T-cell (primary cell): ENCODE data around the gene SETBP1. TPM values are rescaled to one million over a fixed set of nuclear protein-coding genes. Genes with fewer than 3 reads are reported as not detected.
A peak's percentile ranks its signal among the peaks of the same experiment; 100 is the strongest.

Experiments used
- ATAC-seq, 4 experiments: fragments of 200-7000 bp in 3 of 4; fragments of 150-1000 bp in 1 of 4; cut with Tn5 transposase; replicated peaks in 1 of 4; 1 replicate in 3 of 4; 2 replicates in 1 of 4; pipeline ENCODE4 v1.10.0; 2021; ENCODE audit warnings: moderate library complexity in 3 of 4, mild to moderate bottlenecking in 2 of 4, moderate number of reproducible peaks in 1 of 4
- CTCF ChIA-PET, 2 donors: fragments of 300-600 bp; sonication (Branson Sonifier 250); formaldehyde crosslinking; loops; one replicate each; lab custom pipeline; 2022; ENCODE audit warnings: antibody characterized with exemption in 2 of 2; lab: Charles Lee
- POLR2A ChIA-PET, 2 donors: fragments of 300-600 bp; sonication (Branson Sonifier 250); formaldehyde crosslinking; loops; one replicate each; lab custom pipeline; 2022; ENCODE audit warnings: antibody characterized with exemption in 2 of 2; lab: Charles Lee
- DNase-seq, 35 experiments: peaks; one replicate each; pipeline versions ENCODE4 v3.0.0 to v3.0.0-alpha.2; 2013 to 2023
- H3K27ac ChIP-seq: one replicate; pipeline ENCODE4 v1.5.1; 2013; ENCODE audit warnings: low read length
- H3K27me3 ChIP-seq, 2 experiments: replicated peaks in 1 of 2; 1 replicate in 1 of 2; 2 replicates in 1 of 2; pipeline versions ENCODE4 v1.6.1 to v1.7.0; 2013; ENCODE audit warnings: low read length in 1 of 2, mixed read lengths in 1 of 2; ENCODE audit not compliant: control insufficient read depth in 2 of 2, insufficient read depth in 2 of 2; ENCODE audit errors: extremely low read depth in 1 of 2
- H3K36me3 ChIP-seq, 2 donors: 1 replicate in 1 of 2; 2 replicates in 1 of 2; pipeline versions ENCODE4 v1.6.1 to v1.7.0; 2013; ENCODE audit warnings: low read length in 1 of 2; ENCODE audit not compliant: control insufficient read depth in 2 of 2, insufficient read depth in 1 of 2; ENCODE audit errors: extremely low read depth in 1 of 2
- H3K4me1 ChIP-seq, 2 experiments: 1 replicate in 1 of 2; 2 replicates in 1 of 2; pipeline versions ENCODE4 v1.6.1 to v1.7.0; 2013; ENCODE audit warnings: low read length in 2 of 2, mixed read lengths in 1 of 2; ENCODE audit not compliant: insufficient read depth in 2 of 2, control insufficient read depth in 1 of 2; ENCODE audit errors: extremely low read depth in 1 of 2
- H3K4me3 ChIP-seq, 2 donors: 1 replicate in 1 of 2; 2 replicates in 1 of 2; pipeline versions ENCODE4 v1.5.1 to v1.7.0; 2013; ENCODE audit warnings: mild to moderate bottlenecking in 2 of 2, low read length in 1 of 2, moderate library complexity in 1 of 2; ENCODE audit not compliant: control insufficient read depth in 1 of 2; ENCODE audit errors: extremely low read depth in 1 of 2
- H3K9me3 ChIP-seq: 2 replicates; pipeline ENCODE4 v1.7.0; 2013
- H3K27ac Mint-ChIP-seq, 2 donors: one replicate each; pipeline ENCODE4 v1.8.0; 2020 to 2021; ENCODE audit warnings: mild to moderate bottlenecking in 2 of 2, mixed read lengths in 2 of 2
- H3K27me3 Mint-ChIP-seq, 2 donors: one replicate each; pipeline ENCODE4 v1.8.0; 2021 to 2022; ENCODE audit warnings: mixed read lengths in 2 of 2
- H3K36me3 Mint-ChIP-seq: one replicate; pipeline ENCODE4 v1.8.0; 2021; ENCODE audit warnings: mixed read lengths
- H3K4me1 Mint-ChIP-seq, 3 donors: one replicate each; pipeline ENCODE4 v1.8.0; 2020 to 2022; ENCODE audit warnings: mixed read lengths in 3 of 3, mild to moderate bottlenecking in 1 of 3
- H3K4me3 Mint-ChIP-seq, 3 donors: one replicate each; pipeline ENCODE4 v1.8.0; 2020 to 2022; ENCODE audit warnings: mild to moderate bottlenecking in 3 of 3, mixed read lengths in 3 of 3, moderate library complexity in 3 of 3
- H3K9me3 Mint-ChIP-seq, 3 donors: one replicate each; pipeline ENCODE4 v1.8.0; 2020 to 2022; ENCODE audit warnings: mixed read lengths in 3 of 3
- WGBS: methylation state at CpG from one replicate; pipeline ENCODE4 v1.1.5; 2013; ENCODE audit warnings: missing lambda C conversion rate; ENCODE audit not compliant: insufficient coverage; 5-methylcytosine and 5-hydroxymethylcytosine counted together
- total RNA-seq, 35 experiments: library from RNA in 6 of 35; stranded (reverse) in 6 of 35; fragments of 120-200 nt in 1 of 35; gene quantifications; one replicate each; pipeline versions ENCODE4 v1.2.1 to v1.2.4 and lab custom pipeline; 2013 to 2026

The SETBP1 gene
- total RNA-seq, 5 donors from 2014 or later (not counting 1 experiment from before 2014, with no cell fraction given): 1.6 to 5.7 (median 3.2) TPM

DNA sequence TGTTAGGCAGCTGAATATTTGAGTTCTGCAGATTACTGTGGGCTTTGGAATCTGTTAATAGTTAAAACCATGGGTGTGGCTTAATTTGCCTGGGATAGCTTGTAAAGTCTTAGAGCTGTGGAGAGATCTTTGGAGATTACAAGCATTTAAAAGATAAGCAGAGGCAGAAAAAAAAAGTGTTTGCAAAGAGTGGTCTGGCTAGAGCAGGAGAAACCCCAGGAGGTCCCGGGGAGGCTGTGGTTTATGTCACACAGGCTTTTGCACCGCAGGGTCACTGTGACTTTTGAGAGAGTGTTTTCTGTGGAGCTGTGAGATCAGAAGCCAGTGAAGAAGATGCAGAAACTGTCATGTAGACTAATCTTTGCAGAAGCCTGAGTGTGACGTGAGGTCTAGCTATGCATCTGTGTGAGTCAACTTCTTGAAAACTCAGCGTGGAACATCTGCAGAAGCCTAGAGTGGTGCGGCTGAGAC, 49.0 kb downstream of the SETBP1 start:
- DNase-seq: peak in 29 of 35 experiments; percentile 4 to 70 (median 32)
- Histone ChIP-seq H3K27me3 (no peaks in the 10 kb centered on the region), H3K36me3 (no peaks in the 10 kb centered on the region), H3K4me1 (peaks cover 9 to 54% of the 10 kb centered on the region in 2 experiments), H3K4me3 (no peak overlapping the region), H3K27ac (peak overlapping the region; percentile 26), H3K9me3 (no peaks in the 10 kb centered on the region)
- no peak overlapping the region for H3K4me3 Mint-ChIP-seq
- ATAC-seq: peak; percentile 42 to 55 (median 49)
- WGBS: 37% methylated on average over 3 of the region's 5 CpGs
- H3K27me3 Mint-ChIP-seq: no peaks in the 10 kb centered on the region
- peaks cover 58 to 87% (median 65%) of the 10 kb centered on the region in 3 donors for H3K4me1 Mint-ChIP-seq
- ChIA-PET POLR2A (interaction anchor here (0.6 kb wide), 3 partner anchors 51 to 195 kb away, joined by 3 to 5 read pairs (median 3); no protein-coding TSS in a partner anchor), CTCF (no interaction called here)
- H3K9me3 Mint-ChIP-seq: no peaks in the 10 kb centered on the region
- H3K36me3 Mint-ChIP-seq: no peaks in the 10 kb centered on the region
- peak overlapping the region; percentile 3 to 16 for H3K27ac Mint-ChIP-seq

DNA sequence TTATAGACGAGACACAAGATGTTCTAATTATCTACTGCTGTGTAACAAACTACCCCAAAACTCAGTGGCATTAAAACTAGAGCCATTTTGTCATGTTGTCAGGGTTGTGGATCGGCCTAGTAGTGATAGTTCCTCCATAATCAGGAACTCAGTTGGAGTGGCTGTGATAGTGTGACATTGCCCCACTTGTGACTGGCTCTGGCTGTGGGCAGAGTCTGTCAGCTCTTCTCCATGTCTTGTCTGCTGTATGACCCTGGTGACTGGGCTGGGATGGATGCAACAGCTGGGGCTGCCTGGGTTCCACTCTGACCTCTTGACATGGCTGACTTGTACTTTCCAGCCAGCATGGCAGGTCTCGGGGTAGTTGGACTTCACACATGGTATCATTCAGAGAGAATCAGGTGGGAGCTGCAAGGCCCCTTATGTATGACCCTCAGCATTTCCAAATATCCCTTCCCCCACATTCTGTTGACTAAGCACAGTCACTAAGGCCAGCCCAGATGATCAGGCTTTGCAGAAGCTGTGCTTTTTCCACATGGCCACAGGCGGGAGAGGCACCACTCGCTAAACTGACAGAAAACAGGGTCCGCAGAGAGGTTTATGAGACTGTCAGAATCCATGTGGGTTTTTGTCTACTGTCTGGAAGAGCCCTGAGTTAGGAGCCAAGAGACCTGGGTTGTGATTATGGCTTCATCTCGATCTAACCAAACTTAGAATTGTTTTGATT, 50.3 kb downstream of the SETBP1 start:
- peak overlapping the region; percentile 26 for H3K27ac ChIP-seq
- WGBS: 98% methylated on average over 5 of the region's 7 CpGs
- H3K9me3 ChIP-seq: no peaks in the 10 kb centered on the region
- CTCF ChIA-PET: no interaction called here
- H3K36me3 ChIP-seq: no peaks in the 10 kb centered on the region
- H3K4me3 Mint-ChIP-seq: no peak overlapping the region
- no peak for ATAC-seq
- no peaks in the 10 kb centered on the region for H3K27me3 ChIP-seq
- DNase-seq: no peak
- no peaks in the 10 kb centered on the region for H3K36me3 Mint-ChIP-seq
- H3K4me3 ChIP-seq: no peak overlapping the region
- no peaks in the 10 kb centered on the region for H3K9me3 Mint-ChIP-seq
- peaks cover 45 to 74% (median 52%) of the 10 kb centered on the region in 3 donors for H3K4me1 Mint-ChIP-seq
- H3K27ac Mint-ChIP-seq: no peak overlapping the region
- H3K4me1 ChIP-seq: peaks cover 6 to 42% of the 10 kb centered on the region in 2 experiments
- POLR2A ChIA-PET: no interaction called here
- H3K27me3 Mint-ChIP-seq: no peaks in the 10 kb centered on the region

DNA sequence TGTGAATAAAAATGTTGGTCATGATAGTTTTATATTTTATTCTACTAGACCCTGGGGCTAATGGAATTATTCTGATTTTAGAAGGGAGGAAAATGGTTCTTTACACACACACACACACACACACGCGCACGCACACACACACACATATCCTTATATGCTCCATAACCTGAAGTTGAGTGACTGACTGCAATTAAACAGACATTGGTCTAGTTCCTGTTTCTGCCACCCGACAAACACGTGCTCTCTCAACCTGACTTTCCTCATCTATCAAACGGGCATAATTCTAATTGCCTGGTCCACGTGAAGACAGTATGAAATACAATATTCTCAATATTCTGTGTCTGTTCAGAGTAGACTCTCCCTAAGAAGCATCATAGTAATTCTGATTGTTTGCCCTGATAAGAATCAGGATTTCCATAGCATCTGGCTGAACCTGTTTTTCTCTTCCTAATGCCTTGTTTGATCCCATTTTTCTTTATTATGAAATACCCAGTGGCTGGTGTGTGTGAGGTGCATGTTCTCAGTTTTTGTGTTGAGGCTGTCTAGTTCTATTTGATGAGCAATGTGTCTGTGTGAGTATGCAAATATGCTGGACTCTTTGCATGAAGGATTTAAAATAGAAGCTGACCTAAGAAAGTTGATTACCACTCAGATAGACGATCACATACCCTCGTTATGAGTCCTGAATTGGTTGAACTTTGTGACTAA, 51.0 kb downstream of the SETBP1 start:
- Mint-ChIP-seq H3K36me3 (no peaks in the 10 kb centered on the region), H3K4me3 (no peak overlapping the region), H3K9me3 (no peaks in the 10 kb centered on the region), H3K27me3 (no peaks in the 10 kb centered on the region), H3K4me1 (peaks cover 38 to 66% (median 45%) of the 10 kb centered on the region in 3 donors), H3K27ac (no peak overlapping the region)
- ATAC-seq (no peak), DNase-seq (no peak)
- ChIA-PET POLR2A (no interaction called here), CTCF (no interaction called here)
- no peaks in the 10 kb centered on the region for H3K27me3 ChIP-seq
- no peaks in the 10 kb centered on the region for H3K9me3 ChIP-seq
- no peak overlapping the region for H3K4me3 ChIP-seq
- no peaks in the 10 kb centered on the region for H3K36me3 ChIP-seq
- no peak overlapping the region for H3K27ac ChIP-seq
- WGBS: 70% methylated on average over 2 of the region's 9 CpGs
- peaks cover 2 to 42% of the 10 kb centered on the region in 2 experiments for H3K4me1 ChIP-seq

DNA sequence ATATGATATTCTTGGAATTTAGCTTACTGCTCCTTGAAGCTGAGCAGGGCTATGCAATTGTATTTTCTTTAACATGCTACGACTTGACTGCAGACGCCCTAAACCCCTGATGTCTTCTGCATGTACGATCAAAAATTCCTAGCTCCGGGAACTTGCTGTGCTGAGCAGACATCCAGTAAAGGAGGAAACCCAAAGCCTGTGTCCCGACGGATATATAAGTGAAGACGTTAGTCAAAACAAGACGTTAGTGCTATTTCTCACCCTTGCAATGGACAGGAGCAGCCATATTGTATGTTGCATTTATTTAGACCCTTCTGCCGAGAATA, 51.5 kb downstream of the SETBP1 start:
- Histone ChIP-seq H3K27ac (no peak overlapping the region), H3K4me3 (no peak overlapping the region), H3K27me3 (no peaks in the 10 kb centered on the region), H3K36me3 (no peaks in the 10 kb centered on the region), H3K4me1 (peaks cover 2 to 40% of the 10 kb centered on the region in 2 experiments), H3K9me3 (no peaks in the 10 kb centered on the region)
- CTCF ChIA-PET: no interaction called here
- H3K36me3 Mint-ChIP-seq: no peaks in the 10 kb centered on the region
- H3K4me3 Mint-ChIP-seq: no peak overlapping the region
- H3K27ac Mint-ChIP-seq: no peak overlapping the region
- H3K27me3 Mint-ChIP-seq: no peaks in the 10 kb centered on the region
- DNase-seq (no peak), ATAC-seq (no peak)
- H3K4me1 Mint-ChIP-seq: peaks cover 33 to 61% (median 39%) of the 10 kb centered on the region in 3 donors
- H3K9me3 Mint-ChIP-seq: no peaks in the 10 kb centered on the region
- WGBS: 98% methylated on average over 8 of the region's 9 CpGs
- POLR2A ChIA-PET: no interaction called here

DNA sequence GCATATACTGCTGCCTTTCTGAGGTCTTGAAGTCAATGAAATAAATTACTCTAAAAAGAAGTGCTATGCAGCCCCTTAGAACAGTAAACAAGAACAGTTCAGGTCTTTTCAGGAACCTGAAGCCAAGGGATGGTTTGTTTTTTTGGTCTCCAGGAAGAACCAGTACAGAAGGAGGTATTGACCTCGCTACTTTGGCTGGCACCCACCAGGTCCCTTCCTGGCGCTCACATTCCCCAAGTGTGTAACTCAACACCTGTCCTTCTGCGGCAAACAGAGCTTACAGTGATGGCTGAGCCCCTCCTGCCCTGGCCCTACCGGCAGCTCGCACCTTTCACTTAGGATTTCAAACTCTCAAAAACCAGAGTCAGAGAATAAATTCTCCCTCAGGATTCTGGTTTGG, 51.9 kb downstream of the SETBP1 start:
- H3K9me3 Mint-ChIP-seq: no peaks in the 10 kb centered on the region
- ATAC-seq (no peak), DNase-seq (no peak)
- no peak overlapping the region for H3K27ac Mint-ChIP-seq
- no peak overlapping the region for H3K27ac ChIP-seq
- H3K27me3 Mint-ChIP-seq: no peaks in the 10 kb centered on the region
- peaks cover 30 to 57% (median 35%) of the 10 kb centered on the region in 3 donors for H3K4me1 Mint-ChIP-seq
- no peaks in the 10 kb centered on the region for H3K9me3 ChIP-seq
- no peaks in the 10 kb centered on the region for H3K36me3 ChIP-seq
- no peaks in the 10 kb centered on the region for H3K36me3 Mint-ChIP-seq
- POLR2A ChIA-PET: no interaction called here
- no peaks in the 10 kb centered on the region for H3K27me3 ChIP-seq
- no peak overlapping the region for H3K4me3 ChIP-seq
- H3K4me3 Mint-ChIP-seq: no peak overlapping the region
- CTCF ChIA-PET: no interaction called here
- peaks cover 2 to 36% of the 10 kb centered on the region in 2 experiments for H3K4me1 ChIP-seq
- WGBS: 96% methylated on average over 4 of the region's 5 CpGs

DNA sequence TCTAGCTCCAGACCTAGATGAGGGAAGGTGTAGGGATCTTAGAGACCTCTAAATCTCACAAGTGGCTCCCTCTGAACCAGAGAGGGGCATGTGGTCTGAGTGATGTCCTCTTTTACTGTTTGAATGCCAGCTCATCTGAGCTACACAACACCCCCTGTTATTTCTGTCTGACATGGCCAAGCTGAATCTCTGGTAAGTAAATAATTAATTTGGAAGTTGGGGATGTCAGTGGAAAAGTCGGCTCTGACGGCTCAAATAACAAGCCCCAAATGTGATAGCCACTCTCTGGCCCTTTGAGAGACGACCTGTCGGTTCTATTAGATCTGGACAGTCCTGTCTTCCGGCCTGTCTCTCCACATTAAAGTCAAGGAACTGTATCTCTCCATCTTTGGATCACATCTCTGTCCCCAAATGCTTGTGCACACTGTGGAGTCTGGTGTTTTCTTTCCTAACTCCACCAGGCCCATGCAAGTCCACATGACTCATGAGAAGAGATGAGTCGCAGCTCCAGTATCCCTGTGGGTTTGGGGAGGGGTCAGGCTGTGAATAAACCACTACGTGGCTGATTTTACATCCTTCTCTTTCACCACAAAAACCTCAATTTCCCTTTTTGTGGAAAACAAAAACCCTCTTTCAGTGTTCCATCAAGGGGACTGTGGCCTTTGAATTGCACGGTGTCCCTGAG, 52.5 kb downstream of the SETBP1 start:
- 81% methylated on average over 6 of the region's 8 CpGs for WGBS
- DNase-seq (peak in 1 of 35 experiments; percentile 4), ATAC-seq (no peak)
- Histone ChIP-seq H3K4me3 (no peak overlapping the region), H3K9me3 (no peaks in the 10 kb centered on the region), H3K27me3 (no peaks in the 10 kb centered on the region), H3K27ac (no peak overlapping the region), H3K4me1 (peaks cover 2 to 36% of the 10 kb centered on the region in 2 experiments), H3K36me3 (no peaks in the 10 kb centered on the region)
- Mint-ChIP-seq H3K4me3 (no peak overlapping the region), H3K36me3 (no peaks in the 10 kb centered on the region), H3K27ac (no peak overlapping the region), H3K9me3 (no peaks in the 10 kb centered on the region), H3K27me3 (no peaks in the 10 kb centered on the region), H3K4me1 (peaks cover 29 to 52% (median 30%) of the 10 kb centered on the region in 3 donors)
- CTCF ChIA-PET: no interaction called here
- POLR2A ChIA-PET: no interaction called here
